ENCODE measurements around the gene FUS.

DNA sequence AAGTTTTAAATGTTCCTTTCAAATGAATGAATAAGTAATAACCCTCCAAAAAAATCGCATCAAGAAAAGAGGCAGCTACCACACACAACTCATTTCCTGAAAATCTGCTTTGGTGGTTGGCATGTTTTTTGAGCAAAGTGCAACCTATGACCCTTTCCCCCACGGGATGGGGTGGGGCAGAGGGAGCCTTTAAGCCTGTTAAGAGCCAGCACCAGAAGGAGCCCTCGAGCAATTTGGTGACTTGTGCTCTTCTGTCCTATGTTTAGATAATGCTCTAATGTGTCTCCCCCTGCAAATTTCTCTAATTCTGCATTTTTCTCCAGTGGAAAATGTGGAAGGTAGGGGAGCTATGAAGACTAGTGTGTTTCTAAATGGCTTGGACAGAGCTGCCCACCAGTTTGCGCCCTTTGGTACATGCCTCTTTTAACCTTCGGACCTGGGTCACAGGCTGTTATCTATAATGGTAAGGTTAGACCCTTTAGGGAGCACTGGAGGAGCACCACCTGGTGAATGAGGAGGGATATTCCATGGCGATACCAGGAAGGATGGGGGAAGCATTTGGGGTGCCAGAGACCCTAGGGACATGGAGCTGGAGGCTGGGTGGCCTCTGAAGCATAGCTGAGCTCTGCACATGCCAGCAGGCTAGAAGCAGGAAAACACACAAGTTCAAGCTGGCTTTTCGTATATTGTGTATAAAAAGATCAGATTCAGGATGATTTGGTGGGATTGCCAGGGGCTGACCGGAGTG, 21.1 kb downstream of the FUS start:
- TF ChIP-seq, protein P1, sequence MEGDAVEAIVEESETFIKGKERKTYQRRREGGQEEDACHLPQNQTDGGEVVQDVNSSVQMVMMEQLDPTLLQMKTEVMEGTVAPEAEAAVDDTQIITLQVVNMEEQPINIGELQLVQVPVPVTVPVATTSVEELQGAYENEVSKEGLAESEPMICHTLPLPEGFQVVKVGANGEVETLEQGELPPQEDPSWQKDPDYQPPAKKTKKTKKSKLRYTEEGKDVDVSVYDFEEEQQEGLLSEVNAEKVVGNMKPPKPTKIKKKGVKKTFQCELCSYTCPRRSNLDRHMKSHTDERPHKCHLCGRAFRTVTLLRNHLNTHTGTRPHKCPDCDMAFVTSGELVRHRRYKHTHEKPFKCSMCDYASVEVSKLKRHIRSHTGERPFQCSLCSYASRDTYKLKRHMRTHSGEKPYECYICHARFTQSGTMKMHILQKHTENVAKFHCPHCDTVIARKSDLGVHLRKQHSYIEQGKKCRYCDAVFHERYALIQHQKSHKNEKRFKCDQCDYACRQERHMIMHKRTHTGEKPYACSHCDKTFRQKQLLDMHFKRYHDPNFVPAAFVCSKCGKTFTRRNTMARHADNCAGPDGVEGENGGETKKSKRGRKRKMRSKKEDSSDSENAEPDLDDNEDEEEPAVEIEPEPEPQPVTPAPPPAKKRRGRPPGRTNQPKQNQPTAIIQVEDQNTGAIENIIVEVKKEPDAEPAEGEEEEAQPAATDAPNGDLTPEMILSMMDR (IDR thresholded peaks at IDR 0.05), result no peak
- TF ChIP-seq POLR2A (IDR thresholded peaks at IDR 0.05) (no peak), POLR2AphosphoS5 (IDR thresholded peaks at IDR 0.05) (no peak)
